ENCODE data around the gene SNTG2.

- TF ChIP-seq POLR2A (IDR thresholded peaks at IDR 0.05; ENCODE audit: low read length) = no peak
- TF ChIP-seq GATA1 (IDR thresholded peaks at IDR 0.05; ENCODE audit: low read depth, low read length) = no peak
Measured at GRCh38 chr2:903223-903900, 47.3 kb upstream of the SNTG2 start.

Measured in erythroblast (primary cell).